Aorta (tissue), 5 donors: ENCODE measurements around the gene IPO11. TPM values are rescaled to one million over a fixed set of nuclear protein-coding genes. Genes with fewer than 3 reads are reported as not detected.

ENCODE experiments used
- ATAC-seq: fragments of 200-7000 bp; cut with Tn5 transposase; one replicate; pipeline ENCODE4 v1.9.1; 2022; ENCODE audit warnings: moderate library complexity; ENCODE audit not compliant: low FRiP score
- DNase-seq, 2 donors: peaks; one replicate each; pipeline ENCODE4 v3.0.0-alpha.2; 2020
- H3K27ac ChIP-seq, 2 donors: one replicate each; pipeline ENCODE4 v1.5.1; 2013; ENCODE audit warnings: low read length in 2 of 2, mild to moderate bottlenecking in 2 of 2, moderate library complexity in 2 of 2, control low read depth in 1 of 2, inconsistent platforms in 1 of 2, low read depth in 1 of 2
- H3K27me3 ChIP-seq, 2 donors: one replicate each; pipeline ENCODE4 v1.6.1; 2013; ENCODE audit warnings: control low read depth in 1 of 2, low read length in 1 of 2, mild to moderate bottlenecking in 1 of 2, moderate library complexity in 1 of 2; ENCODE audit not compliant: insufficient read depth in 2 of 2, control insufficient read depth in 1 of 2
- H3K36me3 ChIP-seq, 2 donors: one replicate each; pipeline ENCODE4 v1.6.1; 2013; ENCODE audit warnings: control low read depth in 1 of 2, low read length in 1 of 2, mild to moderate bottlenecking in 1 of 2; ENCODE audit not compliant: insufficient read depth in 2 of 2, control insufficient read depth in 1 of 2
- H3K4me1 ChIP-seq, 2 donors: one replicate each; pipeline ENCODE4 v1.6.1; 2013; ENCODE audit warnings: low read length in 2 of 2, control low read depth in 1 of 2, mild to moderate bottlenecking in 1 of 2, moderate library complexity in 1 of 2; ENCODE audit not compliant: insufficient read depth in 2 of 2, control insufficient read depth in 1 of 2
- H3K4me3 ChIP-seq, 2 donors: one replicate each; pipeline ENCODE4 v1.5.1; 2013; ENCODE audit warnings: low read length in 2 of 2, control low read depth in 1 of 2, mild to moderate bottlenecking in 1 of 2
- H3K9me3 ChIP-seq: one replicate; pipeline ENCODE4 v1.6.1; 2013; ENCODE audit warnings: mild to moderate bottlenecking, low read length; ENCODE audit not compliant: control insufficient read depth
- WGBS, 2 donors: extraction: QIAGEN DNeasy Blood & Tissue Kit; methylation state at CpG; one replicate each; pipeline ENCODE4 v1.1.7; 2013; 5-methylcytosine and 5-hydroxymethylcytosine counted together
- intact Hi-C, 2 donors: fragments of 100-400 bp; cut with DNase I; formaldehyde crosslinking; loops; one replicate each; pipeline versions ENCODE4 v1.14.2 to v1.15.0; 2022
- polyA plus RNA-seq, 2 donors: library from polyadenylated mRNA; stranded (reverse); fragments of 200-250 nt; gene quantifications; one replicate each; pipeline ENCODE4 v1.2.3, GENCODE V29; 2013
- total RNA-seq, 2 donors: library from RNA; stranded (reverse); fragmentation: NEBNext Ultra II Directional; extraction: Animal tissue kit (Norgen Biotek cat#: 25700); gene quantifications; one replicate each; pipeline ENCODE4 v1.2.1, GENCODE V29; 2021
- donor health status: healthy with polysubstance abuse.
- donor health status: Bipolar disorder and iron deficiency.
- donor health status: DM: no; HTN: no; CAD: no.
- donor health status: DM: no; HTN: no; CAD: no.
- donor health status: DM: yes; HTN: yes; CAD: no.

Gene IPO11
- total and polyA plus RNA-seq, 4 donors: 5.0 to 41.2 (median 16.0) TPM

GRCh38 chr5:62576570-62577170 is 164.1 kb downstream of the IPO11 start:
- Histone ChIP-seq H3K4me3 (no peak overlapping the region), H3K27ac (no peak overlapping the region), H3K9me3 (no peaks in the 10 kb centered on the region), H3K36me3 (no peaks in the 10 kb centered on the region), H3K4me1 (no peaks in the 10 kb centered on the region), H3K27me3 (no peaks in the 10 kb centered on the region)
- ATAC-seq: no peak
- WGBS, 2 donors: 94 to 95% methylated on average over 4 of the region's 4 CpGs
- intact Hi-C loops: no loop called here
- DNase-seq: no peak

DNA sequence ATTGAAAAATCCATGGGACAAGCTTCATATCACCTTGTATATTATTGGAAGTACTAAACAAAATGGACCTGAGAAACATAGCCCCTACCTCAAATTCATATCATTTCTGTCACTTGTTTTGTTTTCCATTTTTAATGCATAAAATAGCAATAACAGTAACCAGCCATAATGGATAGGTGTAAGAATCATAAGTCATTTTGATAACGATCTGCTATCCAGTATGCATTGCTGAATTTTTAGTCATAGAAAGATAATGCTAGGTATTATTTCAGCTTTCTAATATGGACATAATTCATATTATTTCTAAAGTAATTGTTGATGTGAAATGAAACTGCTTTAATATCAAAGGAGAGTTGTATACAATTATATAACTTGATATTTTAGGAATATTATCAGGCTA is 164.9 kb downstream of the IPO11 start:
- H3K36me3 ChIP-seq: no peaks in the 10 kb centered on the region
- no peak for ATAC-seq
- no peaks in the 10 kb centered on the region for H3K4me1 ChIP-seq
- no peaks in the 10 kb centered on the region for H3K27me3 ChIP-seq
- no peak for DNase-seq
- H3K4me3 ChIP-seq: no peak overlapping the region
- no peak overlapping the region for H3K27ac ChIP-seq
- whole genome bisulfite sequencing, 2 donors: 90% methylated on average over 1 of the region's 1 CpG
- intact Hi-C loops: no loop called here
- H3K9me3 ChIP-seq: no peaks in the 10 kb centered on the region

GRCh38 chr5:62578540-62578939 is 166.0 kb downstream of the IPO11 start, which contains the start of gene LRRC70:
TSS of gene LRRC70 (plus strand) at chr5:62578819. CDS start at chr5:62579439, 620 bp downstream.
- Histone ChIP-seq H3K9me3 (no peaks in the 10 kb centered on the region), H3K27me3 (no peaks in the 10 kb centered on the region), H3K36me3 (no peaks in the 10 kb centered on the region), H3K4me1 (no peaks in the 10 kb centered on the region), H3K4me3 (no peak within 1 kb of the TSS), H3K27ac (no peak within 1 kb of the TSS)
- 55% methylated on average over 4 of the region's 4 CpGs for WGBS, 2 donors
- intact Hi-C loops: no loop called here
- ATAC-seq (peak; percentile 56), DNase-seq (no peak)

GRCh38 chr5:62579761-62580160 is 167.2 kb downstream of the IPO11 start:
- Histone ChIP-seq H3K4me1 (no peaks in the 10 kb centered on the region), H3K9me3 (no peaks in the 10 kb centered on the region), H3K4me3 (no peak overlapping the region), H3K36me3 (no peaks in the 10 kb centered on the region), H3K27me3 (no peaks in the 10 kb centered on the region), H3K27ac (no peak overlapping the region)
- intact Hi-C loops: no loop called here
- no peak for ATAC-seq
- no peak for DNase-seq
- WGBS, 2 donors: 95 to 96% methylated on average over 5 of the region's 5 CpGs

GRCh38 chr5:62581836-62582597 is 169.5 kb downstream of the IPO11 start:
- H3K4me3 ChIP-seq: no peak overlapping the region
- intact Hi-C loops: no loop called here

DNA sequence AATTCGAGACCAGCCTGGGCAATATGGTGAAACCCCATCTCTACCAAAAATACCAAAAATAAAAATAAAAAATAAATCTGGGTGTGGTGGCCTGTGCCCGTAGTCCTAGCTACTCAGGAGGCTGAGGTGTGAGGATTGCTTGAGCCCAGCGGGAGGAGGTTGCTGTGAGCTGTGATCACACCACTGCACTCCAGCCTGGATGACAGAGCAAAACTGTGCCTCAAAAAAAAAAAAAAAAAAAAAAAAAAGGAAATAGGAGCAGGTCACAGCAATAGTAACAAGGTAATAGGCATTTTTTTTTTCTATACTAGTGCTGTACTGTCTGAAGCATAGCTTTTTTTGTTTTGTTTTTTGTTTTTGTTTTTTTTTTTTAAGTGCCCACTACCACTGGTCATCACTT is 171.8 kb downstream of the IPO11 start:
- DNase-seq (no peak), ATAC-seq (no peak)
- intact Hi-C loops: no loop called here
- WGBS, 2 donors: 95 to 98% methylated on average over 3 of the region's 3 CpGs
- H3K27ac ChIP-seq: no peak overlapping the region
- H3K36me3 ChIP-seq: peaks cover 0 to 2% of the 10 kb centered on the region in 2 donors
- H3K4me3 ChIP-seq: no peak overlapping the region
- H3K27me3 ChIP-seq: no peaks in the 10 kb centered on the region
- H3K9me3 ChIP-seq: no peaks in the 10 kb centered on the region
- H3K4me1 ChIP-seq: no peaks in the 10 kb centered on the region

More at GRCh38 chr5:62581836-62582597, 169.5 kb downstream of the IPO11 start:
- H3K27me3 ChIP-seq: no peaks in the 10 kb centered on the region
- H3K4me1 ChIP-seq: no peaks in the 10 kb centered on the region
- H3K27ac ChIP-seq: no peak overlapping the region
- no peaks in the 10 kb centered on the region for H3K36me3 ChIP-seq
- WGBS, 2 donors: 82 to 87% methylated on average over 8 of the region's 8 CpGs
- ATAC-seq: no peak
- H3K9me3 ChIP-seq: no peaks in the 10 kb centered on the region
- no peak for DNase-seq

GRCh38 chr5:62585306-62585705 is 172.7 kb downstream of the IPO11 start:
- Histone ChIP-seq H3K4me3 (no peak overlapping the region), H3K36me3 (peaks cover 0 to 2% of the 10 kb centered on the region in 2 donors), H3K4me1 (no peaks in the 10 kb centered on the region), H3K9me3 (no peaks in the 10 kb centered on the region), H3K27ac (no peak overlapping the region), H3K27me3 (no peaks in the 10 kb centered on the region)
- intact Hi-C loops: no loop called here
- ATAC-seq (no peak), DNase-seq (no peak)
- WGBS, 2 donors: 88 to 90% methylated on average over 2 of the region's 2 CpGs

GRCh38 chr5:62585751-62586150 is 173.2 kb downstream of the IPO11 start:
- Histone ChIP-seq H3K27ac (no peak overlapping the region), H3K4me3 (no peak overlapping the region), H3K9me3 (no peaks in the 10 kb centered on the region), H3K4me1 (no peaks in the 10 kb centered on the region), H3K36me3 (peaks cover 0 to 2% of the 10 kb centered on the region in 2 donors), H3K27me3 (no peaks in the 10 kb centered on the region)
- no peak for DNase-seq
- ATAC-seq: no peak
- intact Hi-C loops: no loop called here

GRCh38 chr5:62587737-62588136 is 175.2 kb downstream of the IPO11 start:
- ATAC-seq (no peak), DNase-seq (no peak)
- Histone ChIP-seq H3K4me3 (no peak overlapping the region), H3K36me3 (peaks cover 0 to 3% of the 10 kb centered on the region in 2 donors), H3K27me3 (no peaks in the 10 kb centered on the region), H3K9me3 (no peaks in the 10 kb centered on the region), H3K4me1 (no peaks in the 10 kb centered on the region), H3K27ac (no peak overlapping the region)
- intact Hi-C loops: no loop called here
- WGBS, 2 donors: 84 to 88% methylated on average over 3 of the region's 3 CpGs
